Measurements from ENCODE around the gene GFRA1. TPM values are rescaled to one million over a fixed set of nuclear protein-coding genes. Genes with fewer than 3 reads are reported as not detected.

GFRA1 gene
- polyA plus RNA-seq, 1 of the 3 experiments (the other 2 are of a cell fraction): 1.6 TPM

- Histone ChIP-seq H3K79me2 (ENCODE audit: insufficient read depth) (no peaks in the 10 kb centered on the region), H3K4me3 (ENCODE audit: low read depth in 2 of 2, low read length in 1 of 2) (no peak overlapping the region), H3K4me2 (no peak overlapping the region), H3K27ac (ENCODE audit: low read depth in 2 of 2, low read length in 1 of 2) (no peak overlapping the region), H4K20me1 (ENCODE audit: insufficient read depth) (no peaks in the 10 kb centered on the region), H3K27me3 (ENCODE audit: insufficient read depth) (no peaks in the 10 kb centered on the region), H2AFZ (ENCODE audit: low read depth) (no peak overlapping the region), H3K9ac (no peak overlapping the region), H3F3A (replicated peaks; ENCODE audit: insufficient read depth) (no peaks in the 10 kb centered on the region), H3K9me2 (no peaks in the 10 kb centered on the region), H3K36me3 (replicated peaks in 1 of 2; ENCODE audit: control insufficient read depth in 1 of 2, insufficient read depth in 2 of 2, low read length in 1 of 2) (no peaks in the 10 kb centered on the region), H3K4me1 (ENCODE audit: control insufficient read depth in 1 of 2, insufficient read depth in 2 of 2, low read depth in 1 of 2, low read length in 1 of 2) (no peaks in the 10 kb centered on the region), H3K9me3 (no peaks in the 10 kb centered on the region)
- DNase-seq: no peak
- 23% methylated on average over 2 of the region's 2 CpGs for WGBS (ENCODE audit: low lambda C conversion rate)
- CTCF ChIA-PET: no interaction called here
- POLR2A ChIA-PET: no interaction called here
- TF ChIP-seq ELF1 (IDR thresholded peaks at IDR 0.05): no peak
- TF ChIP-seq USF1 (IDR thresholded peaks at IDR 0.05; ENCODE audit: borderline replicate concordance, low read depth): no peak
- TF ChIP-seq ZBTB33 (IDR thresholded peaks at IDR 0.05; ENCODE audit: borderline replicate concordance, low read depth): no peak
- no peak for TF ChIP-seq TEAD4 (IDR thresholded peaks at IDR 0.05; ENCODE audit: borderline replicate concordance, insufficient read depth)
- no peak for TF ChIP-seq FOSL2 (IDR thresholded peaks at IDR 0.05; ENCODE audit: borderline replicate concordance, low read depth)
- no peak for TF ChIP-seq RCOR1 (IDR thresholded peaks at IDR 0.05; ENCODE audit: low read length)
- no peak for TF ChIP-seq TCF12 (IDR thresholded peaks at IDR 0.05)
- TF ChIP-seq EZH2phosphoT487 (IDR thresholded peaks at IDR 0.05; ENCODE audit: borderline replicate concordance, low read depth): no peak
- no peak for TF ChIP-seq TAF1 (IDR thresholded peaks at IDR 0.05; ENCODE audit: borderline replicate concordance, low read depth, low read length)
- TF ChIP-seq SIN3A (IDR thresholded peaks at IDR 0.05; ENCODE audit: borderline replicate concordance, low read depth, low read length): no peak
- TF ChIP-seq RAD21 (IDR thresholded peaks at IDR 0.05; ENCODE audit: low read length): no peak
- no peak for TF ChIP-seq EP300 (IDR thresholded peaks at IDR 0.05; ENCODE audit: borderline replicate concordance in 1 of 2, low read depth in 1 of 2, low read length in 1 of 2)
- TF ChIP-seq CTCF (IDR thresholded peaks at IDR 0.05): no peak
- no peak for TF ChIP-seq SMC3 (IDR thresholded peaks at IDR 0.05; ENCODE audit: low read depth, low read length)
- no peak for TF ChIP-seq MAX (IDR thresholded peaks at IDR 0.05; ENCODE audit: low read depth)
- no peak for TF ChIP-seq REST (IDR thresholded peaks at IDR 0.05; ENCODE audit: low read depth, low read length)
- no peak for TF ChIP-seq JUND (IDR thresholded peaks at IDR 0.05)
- no peak for TF ChIP-seq MEF2A (IDR thresholded peaks at IDR 0.05; ENCODE audit: borderline replicate concordance, low read depth)
- TF ChIP-seq FOXM1 (IDR thresholded peaks at IDR 0.05; ENCODE audit: low read depth): no peak
Observed at GRCh38 chr10:116232613-116233012, 40.4 kb downstream of the GFRA1 start.

Measured in SK-N-SH (cell line).